PC-3 (cell line): ENCODE results near the gene GSTO2.

Source experiments
- EZH2 ChIP-seq: fragments of 300-600 bp; sonication (generic); IDR thresholded peaks from one replicate; pipeline ENCODE4 v1.6.1; 2017; ENCODE audit warnings: antibody characterized with exemption, mild to moderate bottlenecking, low read length; ENCODE audit not compliant: unreplicated experiment
- TF ChIP-seq, protein P1 (sequence below): fragments of 300-600 bp; sonication (generic); conservative IDR thresholded peaks from 2 replicates; pipeline ENCODE4 v1.5.1; 2017; ENCODE audit warnings: antibody characterized with exemption, low read depth, mild to moderate bottlenecking, low read length

DNA sequence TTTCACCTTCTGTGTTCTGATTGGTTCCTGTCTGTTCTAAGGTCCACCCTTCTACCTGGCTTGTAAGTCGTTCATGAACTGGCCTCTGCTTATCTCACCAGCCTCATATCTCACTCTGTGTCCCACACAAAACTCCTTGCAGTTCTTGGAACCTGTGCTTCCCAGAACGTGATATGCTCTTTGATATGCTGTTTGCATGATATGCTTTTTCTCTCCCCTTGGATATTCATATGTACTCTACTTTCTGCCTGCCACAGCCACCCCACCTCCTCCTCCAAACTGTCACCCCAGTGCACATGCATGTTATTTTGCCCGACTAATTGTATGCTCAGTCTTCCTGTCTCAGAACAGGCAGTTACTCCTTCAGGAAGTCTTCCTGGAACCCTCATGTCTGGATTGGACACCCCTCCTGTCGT lies 71.1 kb downstream of the GSTO2 start:
- TF ChIP-seq, protein P1, sequence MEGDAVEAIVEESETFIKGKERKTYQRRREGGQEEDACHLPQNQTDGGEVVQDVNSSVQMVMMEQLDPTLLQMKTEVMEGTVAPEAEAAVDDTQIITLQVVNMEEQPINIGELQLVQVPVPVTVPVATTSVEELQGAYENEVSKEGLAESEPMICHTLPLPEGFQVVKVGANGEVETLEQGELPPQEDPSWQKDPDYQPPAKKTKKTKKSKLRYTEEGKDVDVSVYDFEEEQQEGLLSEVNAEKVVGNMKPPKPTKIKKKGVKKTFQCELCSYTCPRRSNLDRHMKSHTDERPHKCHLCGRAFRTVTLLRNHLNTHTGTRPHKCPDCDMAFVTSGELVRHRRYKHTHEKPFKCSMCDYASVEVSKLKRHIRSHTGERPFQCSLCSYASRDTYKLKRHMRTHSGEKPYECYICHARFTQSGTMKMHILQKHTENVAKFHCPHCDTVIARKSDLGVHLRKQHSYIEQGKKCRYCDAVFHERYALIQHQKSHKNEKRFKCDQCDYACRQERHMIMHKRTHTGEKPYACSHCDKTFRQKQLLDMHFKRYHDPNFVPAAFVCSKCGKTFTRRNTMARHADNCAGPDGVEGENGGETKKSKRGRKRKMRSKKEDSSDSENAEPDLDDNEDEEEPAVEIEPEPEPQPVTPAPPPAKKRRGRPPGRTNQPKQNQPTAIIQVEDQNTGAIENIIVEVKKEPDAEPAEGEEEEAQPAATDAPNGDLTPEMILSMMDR: no peak
- no peak for TF ChIP-seq EZH2
